HG03432 (cell line): ENCODE measurements around the gene RTL10.
"Not testable (repeated sequence)": the region's sequence is repeated elsewhere in the genome, so short reads cannot be mapped to it uniquely, and the experiment has no call there.

Experiments used
- ATAC-seq: cut with Tn5 transposase; IDR thresholded peaks from one replicate; pipeline ENCODE4 v1.9.1; 2021; ENCODE audit warnings: mild to moderate bottlenecking, moderate library complexity; ENCODE audit not compliant: unreplicated experiment

The RTL10 gene

GRCh38 chr22:19845054-19845722, 9.5 kb downstream of the RTL10 start:
- no peak for ATAC-seq

DNA sequence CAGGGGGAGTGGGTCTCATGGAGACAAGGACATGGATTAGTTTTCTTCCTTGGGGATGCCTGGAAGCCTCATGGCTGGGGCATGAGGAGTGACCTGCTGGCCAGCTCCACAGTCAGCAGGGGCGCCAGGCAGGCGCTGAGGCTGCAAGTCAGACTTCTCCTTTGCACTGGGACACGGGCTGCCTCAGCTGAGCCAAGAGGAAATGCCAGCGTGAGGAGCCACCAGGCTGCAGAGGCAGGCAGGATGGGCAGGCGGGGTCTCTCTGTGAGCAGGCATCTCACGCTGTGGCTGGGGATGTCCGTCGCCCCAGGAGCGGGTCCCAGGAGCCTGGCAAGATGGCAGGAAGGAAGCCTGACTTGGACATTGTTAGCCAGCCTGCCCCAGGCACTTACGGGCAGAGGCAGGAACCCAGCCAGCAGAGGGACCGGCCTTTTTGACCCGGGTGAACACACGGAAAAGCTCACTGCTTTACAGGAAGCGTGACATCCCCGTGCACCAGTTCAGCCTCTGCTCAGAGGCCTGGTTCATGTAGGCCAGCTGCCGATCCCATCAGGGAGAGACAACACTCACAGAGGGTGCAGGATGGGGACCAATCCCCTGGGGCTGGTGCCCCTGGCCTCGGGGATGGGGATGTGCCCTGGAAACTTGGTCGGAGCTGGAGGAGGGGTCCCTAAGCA, 10.2 kb downstream of the RTL10 start:
- ATAC-seq, result no peak

DNA sequence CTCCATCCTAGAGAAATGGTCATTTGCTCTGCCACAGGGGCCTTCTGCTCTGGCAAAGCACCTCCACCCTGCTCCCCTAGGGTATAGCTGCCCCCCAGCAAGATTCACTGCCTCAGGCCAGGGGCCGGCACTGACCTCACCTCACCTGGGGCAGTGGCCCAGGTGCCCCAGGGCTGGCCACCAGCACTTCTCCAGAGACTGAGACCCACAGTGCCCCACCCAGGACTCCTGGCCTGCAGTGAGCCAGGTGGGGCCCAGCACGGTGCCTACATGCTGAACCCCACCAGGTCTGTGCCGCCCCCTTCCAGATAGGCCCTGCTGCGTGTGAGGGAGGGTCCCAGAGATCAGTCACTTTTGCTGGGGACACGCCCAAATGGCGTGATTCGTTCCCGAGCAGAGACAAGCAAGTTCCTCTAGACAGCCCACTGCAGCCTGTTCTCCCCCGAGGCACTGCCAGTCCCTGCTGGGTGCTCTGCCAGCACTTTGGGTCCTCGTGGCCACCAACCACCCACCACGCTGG, 10.8 kb downstream of the RTL10 start:
- no peak for ATAC-seq

DNA sequence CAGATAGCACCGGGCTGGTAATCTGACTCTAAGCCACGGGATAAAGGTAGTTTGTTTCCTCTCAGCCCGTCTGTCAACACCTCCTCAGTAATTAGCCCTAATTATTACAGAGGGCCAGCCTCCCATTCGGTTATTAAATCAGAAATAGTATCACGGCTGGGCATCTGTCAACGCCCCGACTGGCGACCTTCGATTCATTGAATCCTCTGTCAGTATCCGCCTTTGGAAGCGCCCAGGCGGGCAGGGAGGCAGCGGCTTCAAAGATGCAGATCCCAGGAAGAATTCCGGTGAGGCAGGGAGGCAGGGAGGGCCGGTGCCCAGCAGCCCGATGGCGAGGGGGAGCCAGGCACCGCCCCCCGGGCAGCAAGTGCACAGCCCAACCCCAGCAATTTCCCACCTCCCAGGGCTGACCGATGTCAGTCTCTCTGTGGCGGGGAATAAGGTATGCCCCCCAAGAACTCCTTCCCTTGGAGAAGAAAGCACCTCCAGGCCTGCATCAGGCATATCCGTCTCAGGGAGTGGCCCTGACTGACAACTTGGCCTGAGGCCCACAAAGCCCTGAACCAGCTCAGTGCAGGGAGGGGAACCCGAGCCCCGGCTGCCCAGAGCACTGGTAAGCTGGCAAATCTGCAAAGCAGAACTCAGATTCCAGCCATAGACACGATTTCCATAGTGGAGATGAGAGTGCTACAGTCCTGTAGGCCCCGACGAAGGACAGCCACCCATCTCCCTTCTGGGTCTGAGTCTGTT, 11.4 kb downstream of the RTL10 start:
- no peak for ATAC-seq

- no peak for ATAC-seq
These were observed 12.1 kb downstream of the RTL10 start for GRCh38 chr22:19842393-19843106.

- ATAC-seq, result no peak
These were observed 12.9 kb downstream of the RTL10 start for GRCh38 chr22:19841641-19842392.

- no peak for ATAC-seq
These were observed 13.6 kb downstream of the RTL10 start for GRCh38 chr22:19840955-19841640.

- no peak for ATAC-seq
These were observed 14.6 kb downstream of the RTL10 start for GRCh38 chr22:19840059-19840458.

DNA sequence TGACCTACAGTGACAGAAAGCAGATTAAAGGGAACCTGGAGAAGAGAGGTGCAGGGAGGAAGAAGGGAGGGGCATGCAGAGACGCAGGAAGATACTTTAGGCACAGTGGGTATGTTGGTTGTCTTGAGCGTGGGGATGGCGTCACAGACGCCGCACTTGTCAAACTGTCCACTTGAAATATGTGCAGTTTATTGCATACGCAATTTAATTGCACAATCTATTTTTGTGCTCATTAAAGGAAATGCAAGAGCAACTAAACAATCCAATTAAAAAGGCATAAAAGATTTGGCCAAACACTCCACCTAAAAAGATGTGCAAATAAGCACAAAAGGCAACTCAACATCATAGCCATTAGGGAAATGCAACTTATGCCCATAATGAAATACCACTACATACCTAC, 16.8 kb downstream of the RTL10 start:
- ATAC-seq, result no peak

- no peak for ATAC-seq
These were observed 18.2 kb downstream of the RTL10 start for GRCh38 chr22:19836512-19836911.

DNA sequence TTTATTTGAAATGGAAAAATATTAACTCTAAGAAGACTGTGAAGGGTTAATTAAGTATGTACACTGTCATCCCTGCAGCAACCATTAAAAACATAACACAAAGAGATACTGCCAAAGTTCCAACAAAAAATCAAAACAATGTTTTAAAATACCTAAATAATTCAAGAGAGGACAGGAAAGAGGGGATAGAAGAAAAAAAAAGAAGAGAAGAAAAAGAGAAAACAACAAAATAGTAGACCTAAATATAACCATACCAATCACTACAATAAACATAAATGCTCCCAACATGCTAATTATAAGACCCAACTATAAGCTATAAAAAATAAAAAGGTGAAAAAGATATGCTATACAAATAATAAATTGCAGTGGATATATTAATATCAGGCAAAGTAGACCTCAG, 20.1 kb downstream of the RTL10 start:
- ATAC-seq, result no peak

DNA sequence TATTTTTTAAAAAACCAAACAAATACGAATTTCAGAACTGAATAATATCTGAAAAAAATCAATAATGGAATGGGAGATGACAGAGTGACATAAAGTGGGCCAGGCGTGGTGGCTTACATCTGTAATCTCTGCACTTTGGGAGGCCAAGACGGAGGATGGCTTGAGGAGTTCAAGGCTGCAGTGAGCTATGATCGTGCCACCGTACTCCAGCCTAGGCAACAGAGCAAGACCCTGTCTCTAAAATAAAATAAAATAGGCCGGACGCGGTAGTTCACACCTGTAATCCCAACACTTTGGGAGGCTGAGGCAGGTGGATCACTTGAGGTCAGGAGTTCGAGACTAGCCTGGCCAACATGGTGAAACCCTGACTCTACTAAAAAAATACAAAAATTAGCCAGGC, 21.3 kb downstream of the RTL10 start:
- not testable (repeated sequence) for ATAC-seq

- ATAC-seq, result no peak
These were observed 22.1 kb downstream of the RTL10 start for GRCh38 chr22:19832476-19833108.

- ATAC-seq, result not testable (repeated sequence)
These were observed 22.7 kb downstream of the RTL10 start for GRCh38 chr22:19831979-19832378.

DNA sequence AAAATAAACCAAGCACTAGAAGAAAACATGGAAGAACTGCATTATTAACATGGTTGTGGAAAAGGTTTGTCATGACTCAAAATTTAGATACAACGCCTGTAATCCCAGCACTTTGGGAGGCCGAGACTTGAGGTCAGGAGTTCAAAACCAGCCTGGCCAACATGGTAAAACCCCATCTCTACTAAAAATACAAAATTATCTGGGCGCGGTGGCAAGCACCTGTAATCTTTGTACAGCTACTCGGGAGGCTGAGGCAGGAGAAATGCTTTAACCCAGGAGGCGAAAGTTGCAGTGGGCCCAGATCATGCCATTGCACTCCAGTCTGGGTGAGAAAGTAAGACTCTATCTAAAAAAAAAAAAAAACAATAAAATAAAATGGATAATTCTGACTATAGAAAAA, 23.7 kb downstream of the RTL10 start:
- ATAC-seq, result no peak

- ATAC-seq, result no peak
These were observed 26.7 kb downstream of the RTL10 start for GRCh38 chr22:19828035-19828401.

DNA sequence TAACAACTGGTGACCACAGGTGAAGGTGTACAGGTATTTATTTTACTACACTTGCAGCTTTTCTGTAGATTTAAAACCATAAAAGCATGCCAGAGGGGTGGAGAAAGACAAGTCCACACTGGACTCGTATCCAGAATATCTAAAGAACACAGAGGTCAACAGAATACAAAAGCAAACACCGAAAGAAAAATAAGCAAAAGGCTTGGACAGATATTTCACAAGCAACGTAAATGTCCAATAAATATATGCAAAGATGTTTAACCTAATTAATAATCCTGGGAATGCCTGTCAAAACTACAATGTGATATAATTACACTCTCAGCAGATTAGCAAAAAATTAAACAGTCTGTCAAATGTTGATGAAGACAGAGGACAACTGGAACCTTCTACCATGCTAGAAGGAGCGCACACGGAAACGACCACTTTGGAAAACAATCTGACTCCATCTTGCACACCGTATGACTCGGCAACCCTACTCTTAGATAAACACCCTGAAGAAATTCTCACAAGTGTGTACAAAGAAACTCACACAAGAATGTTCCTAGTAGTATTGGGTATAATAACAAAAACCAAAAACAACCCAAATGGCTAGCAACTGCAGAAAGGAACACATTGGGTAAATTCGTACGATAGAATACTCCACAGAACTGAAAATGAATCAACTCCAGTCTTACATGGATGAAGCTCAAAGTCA, 27.2 kb downstream of the RTL10 start:
- no peak for ATAC-seq

DNA sequence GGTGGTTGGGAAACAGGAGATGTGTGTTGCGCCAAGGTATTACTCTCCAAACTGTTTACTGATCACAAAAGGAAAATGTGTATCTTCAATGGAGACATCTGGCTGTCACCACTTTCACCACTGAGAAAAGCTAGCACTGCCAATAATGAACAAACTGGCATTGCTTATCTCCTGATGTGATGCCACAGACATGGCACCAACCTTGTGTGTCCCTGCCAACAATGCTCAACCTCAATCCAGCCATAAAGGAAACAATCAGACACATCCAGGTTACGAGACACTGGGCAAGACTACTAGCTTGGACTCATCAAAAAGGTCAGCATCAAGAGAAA, 28.1 kb downstream of the RTL10 start:
- ATAC-seq, result no peak
